Putamen (tissue), 1 donor: ENCODE measurements around the gene HPRT1.
A peak's percentile ranks its signal among the peaks of the same experiment; 100 is the strongest.

Experiments used
- DNase-seq: peaks from one replicate; pipeline ENCODE4 v3.0.0-alpha.2; 2016; ENCODE audit warnings: low spot score

Gene HPRT1

GRCh38 chrX:134476284-134476683 is 16.3 kb downstream of the HPRT1 start:
- no peak for DNase-seq

- no peak for DNase-seq
Measured at GRCh38 chrX:134478374-134478773, 18.4 kb downstream of the HPRT1 start.

DNA sequence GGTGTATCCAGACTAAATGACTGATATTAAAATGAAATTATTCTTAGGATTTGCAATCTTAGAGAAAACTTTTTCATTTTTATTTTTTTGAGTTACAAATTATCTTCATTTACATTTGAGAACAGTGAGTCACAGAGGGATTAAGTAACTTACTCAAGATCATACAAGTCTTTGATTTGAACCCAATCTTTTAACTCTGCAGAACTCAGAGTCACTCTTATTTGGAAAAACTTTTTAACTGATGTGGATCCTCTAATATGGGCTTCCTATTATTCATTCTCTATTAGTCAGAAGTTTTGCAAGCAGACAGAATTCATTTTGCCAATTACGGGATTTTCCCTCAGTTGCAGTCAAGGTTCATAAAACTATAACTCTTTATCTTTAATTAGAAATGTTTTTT is 20.1 kb downstream of the HPRT1 start:
- DNase-seq: no peak

GRCh38 chrX:134481339-134481738 is 21.4 kb downstream of the HPRT1 start:
- no peak for DNase-seq

GRCh38 chrX:134482371-134482770 is 22.4 kb downstream of the HPRT1 start:
- DNase-seq: no peak

DNA sequence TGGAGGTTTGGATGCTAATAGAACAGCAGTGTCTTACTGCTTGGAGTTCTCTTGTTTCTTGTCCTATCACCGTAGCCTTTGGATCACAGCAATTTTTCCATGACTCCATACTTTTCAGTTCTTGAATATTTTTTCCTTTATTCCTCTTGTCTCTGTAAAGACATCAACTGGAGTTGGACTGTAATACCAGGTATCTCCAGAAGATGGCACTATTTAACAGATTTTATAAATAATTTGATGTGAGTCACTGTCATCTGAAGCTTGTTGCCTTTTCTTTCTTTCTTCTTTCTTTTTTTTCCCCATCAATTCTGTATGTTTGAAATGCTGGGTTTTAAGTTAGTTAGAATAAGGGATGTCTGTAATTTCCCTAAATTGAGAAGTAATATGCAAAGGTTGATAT is 24.1 kb downstream of the HPRT1 start:
- DNase-seq: no peak

DNA sequence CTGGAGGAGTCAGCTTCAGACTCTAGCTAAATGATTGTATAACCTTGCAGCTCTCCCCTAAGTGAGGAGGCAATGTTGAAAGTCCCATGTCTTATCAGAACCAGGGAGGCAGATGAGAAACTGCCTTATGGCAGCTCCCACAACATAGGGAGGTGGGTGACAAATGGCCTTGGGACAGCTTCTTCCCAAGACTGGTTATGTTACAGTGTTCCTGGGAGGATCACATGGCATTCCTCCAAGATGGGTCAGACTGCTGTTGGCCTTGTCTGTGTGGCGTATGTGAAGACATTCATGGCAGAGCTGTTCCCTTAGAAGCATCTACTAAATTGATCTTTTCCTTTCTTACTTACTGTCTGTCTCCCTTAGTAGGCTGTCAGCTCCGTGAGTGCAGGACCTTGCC is 42.0 kb downstream of the HPRT1 start:
- DNase-seq: no peak

DNA sequence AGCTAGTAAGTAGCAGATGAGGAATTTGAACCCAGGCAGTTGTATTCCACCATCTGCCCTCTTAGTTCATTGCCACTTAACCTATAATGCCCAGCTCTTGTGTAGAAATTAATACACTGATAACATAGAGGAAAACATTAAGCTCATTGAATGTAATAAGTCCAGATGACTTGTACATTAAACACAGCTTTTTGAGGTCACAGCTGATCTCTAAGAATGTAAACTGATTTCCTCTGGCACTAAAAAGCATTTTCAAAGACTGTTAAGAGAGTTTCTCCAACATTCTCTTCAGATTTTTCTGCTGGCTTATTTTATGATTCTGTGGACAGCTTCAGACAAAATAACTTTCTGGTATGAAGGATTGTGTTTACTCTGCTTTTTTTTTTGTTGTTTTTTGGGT is 42.7 kb downstream of the HPRT1 start:
- DNase-seq: no peak

GRCh38 chrX:134512566-134512965 is 52.6 kb downstream of the HPRT1 start:
- DNase-seq: peak; percentile 2

DNA sequence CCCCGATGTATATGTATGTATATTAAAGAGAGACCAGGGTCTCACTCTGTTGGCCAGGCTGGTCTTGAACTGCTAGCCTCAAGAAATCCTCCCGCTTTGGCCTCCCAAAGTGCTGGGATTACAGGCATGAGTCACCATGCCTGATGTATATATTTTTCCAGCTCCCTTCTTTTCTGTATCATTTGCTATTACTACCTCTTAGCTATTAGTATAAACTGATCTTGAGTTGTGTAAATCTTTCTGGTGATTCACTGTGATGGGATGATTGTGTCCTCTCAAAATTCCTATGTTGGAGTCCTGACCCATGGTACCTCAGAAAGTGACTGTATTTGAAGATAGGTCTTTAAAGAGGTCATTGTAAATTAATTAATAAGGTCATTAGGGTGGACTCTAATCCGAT is 53.1 kb downstream of the HPRT1 start:
- DNase-seq: no peak

DNA sequence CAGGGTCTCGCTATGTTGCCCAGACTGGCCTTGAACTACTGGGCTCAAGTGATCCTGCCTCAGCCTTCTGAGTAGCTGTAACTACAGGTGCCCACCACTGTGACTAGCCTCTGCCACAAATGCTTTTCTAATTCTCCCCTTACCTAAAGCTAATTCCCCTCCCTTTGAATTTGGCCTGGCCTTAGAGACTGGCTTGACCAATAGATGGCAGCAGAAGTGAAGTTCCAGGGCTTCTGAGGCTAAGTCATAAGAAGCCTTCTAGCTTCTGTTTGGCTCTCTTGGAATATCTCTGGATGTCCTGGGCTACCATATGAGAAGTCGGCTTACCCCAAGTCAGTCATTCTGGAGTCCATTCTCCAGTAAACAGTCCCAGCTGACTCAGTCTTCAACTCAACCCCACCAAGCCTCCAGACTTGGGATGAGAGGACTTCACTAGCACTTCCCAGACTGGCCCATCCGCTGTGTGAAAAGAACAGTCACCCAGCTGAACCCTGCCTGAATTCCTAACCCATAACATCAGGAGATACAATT is 61.0 kb downstream of the HPRT1 start:
- no peak for DNase-seq

DNA sequence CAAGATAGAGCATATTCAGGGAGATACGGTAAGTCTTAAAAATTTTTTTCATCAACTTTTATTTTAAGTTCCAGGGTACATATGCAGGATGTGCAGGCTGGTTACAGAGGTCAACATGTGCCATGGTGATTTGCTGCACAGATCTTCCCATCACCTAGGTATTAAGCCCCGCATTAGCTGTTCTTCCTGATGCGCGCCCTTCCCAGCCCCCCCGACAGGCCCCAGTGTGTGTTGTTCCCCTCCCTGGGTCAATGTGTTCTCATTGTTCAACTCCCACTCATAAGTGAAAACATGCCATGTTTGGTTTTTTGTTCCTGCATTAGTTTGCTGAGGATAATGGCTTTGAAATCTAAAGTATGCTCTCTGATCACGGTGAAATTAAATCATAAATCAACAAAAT is 64.2 kb downstream of the HPRT1 start:
- DNase-seq: no peak

DNA sequence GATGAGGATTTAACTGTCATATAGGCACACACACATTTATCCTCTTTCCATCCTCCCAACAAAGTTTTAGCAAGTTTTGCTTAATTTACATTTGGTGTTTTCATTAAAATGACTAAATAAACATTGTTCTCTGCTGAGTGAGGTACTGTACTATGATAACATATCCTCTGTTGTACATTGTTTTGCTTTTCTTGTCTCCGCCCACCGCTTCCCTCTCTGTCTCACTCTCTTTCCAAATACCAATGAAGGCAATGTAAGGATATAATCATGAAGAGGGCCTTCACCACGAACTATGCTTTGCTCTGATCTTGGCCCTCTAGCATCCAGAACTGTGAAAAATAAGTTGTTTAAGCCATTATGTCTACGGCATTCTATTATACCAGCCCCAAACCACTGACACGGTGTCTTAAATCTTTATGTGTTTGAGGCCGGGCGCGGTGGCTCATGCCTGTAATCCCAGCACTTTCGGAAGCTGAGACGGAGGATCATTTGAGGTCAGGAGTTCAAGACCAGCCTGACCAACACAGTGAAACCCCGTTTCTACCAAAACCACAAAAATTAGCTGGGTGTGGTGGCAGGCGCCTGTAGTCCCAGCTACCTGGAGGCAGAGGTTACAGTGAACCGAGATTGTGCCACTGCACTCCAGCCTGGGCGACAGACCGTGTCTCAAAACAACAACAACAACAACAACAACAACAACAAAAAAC is 65.3 kb downstream of the HPRT1 start:
- no peak for DNase-seq

- DNase-seq: no peak
Measured at GRCh38 chrX:134526399-134526798, 66.4 kb downstream of the HPRT1 start.

DNA sequence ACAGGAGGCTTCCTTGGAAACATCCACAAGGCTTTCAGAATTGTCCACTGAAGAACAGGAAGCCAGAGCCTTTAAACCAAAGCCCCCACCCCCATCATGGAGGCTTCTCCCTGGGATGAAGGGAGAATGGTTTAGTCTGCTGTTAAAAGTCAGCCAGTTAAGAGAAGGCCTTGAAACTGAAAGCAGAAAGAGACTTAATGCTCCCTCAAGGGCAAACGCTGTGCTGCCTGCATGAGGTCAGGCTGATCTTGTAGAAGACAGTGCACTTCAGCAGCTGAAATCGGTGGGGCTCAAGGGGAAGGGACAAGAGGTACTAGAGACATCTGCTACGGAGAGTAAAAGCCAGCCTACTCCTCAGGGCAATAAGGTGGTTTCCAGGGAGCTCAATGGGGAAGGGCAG is 69.0 kb downstream of the HPRT1 start:
- DNase-seq: no peak

DNA sequence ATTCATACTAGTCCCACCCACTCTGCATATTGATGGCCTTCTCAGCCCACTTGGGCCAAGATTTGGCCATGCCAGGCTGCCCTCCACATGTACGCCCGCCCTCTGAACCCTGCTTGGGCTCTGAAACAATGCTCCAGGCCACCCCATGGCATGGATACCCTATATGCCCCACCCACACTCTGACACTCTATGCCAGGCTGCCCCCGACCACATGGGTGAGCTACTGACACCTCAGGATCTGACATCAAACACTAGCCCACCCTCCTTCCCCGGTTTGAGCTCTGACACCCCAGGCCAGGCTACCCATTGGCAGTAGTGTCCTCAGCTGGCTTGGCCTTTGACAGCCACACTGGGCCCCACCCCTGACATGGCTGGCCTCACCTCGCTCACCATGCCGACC is 69.5 kb downstream of the HPRT1 start:
- DNase-seq: no peak

DNA sequence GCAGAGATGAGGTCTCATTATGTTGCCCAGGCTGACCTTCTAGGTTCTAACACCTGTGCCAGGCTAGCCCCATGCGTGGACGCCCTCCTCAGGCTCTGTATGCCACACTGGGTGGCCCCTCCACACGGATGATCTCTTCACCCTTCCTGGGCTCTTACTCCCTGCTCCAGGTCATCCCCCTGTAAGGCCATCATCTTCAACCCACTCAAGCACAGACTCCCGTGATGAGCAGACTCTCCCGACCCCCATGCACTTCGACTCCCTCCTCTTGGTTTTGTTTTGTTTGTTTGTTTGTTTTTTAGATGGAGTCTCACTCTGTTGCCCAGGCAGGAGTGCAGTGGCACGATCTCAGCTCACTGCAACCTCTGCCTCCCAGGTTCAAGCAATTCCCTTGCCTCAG is 70.9 kb downstream of the HPRT1 start:
- DNase-seq: no peak

GRCh38 chrX:134533352-134533751 is 73.4 kb downstream of the HPRT1 start:
- no peak for DNase-seq

DNA sequence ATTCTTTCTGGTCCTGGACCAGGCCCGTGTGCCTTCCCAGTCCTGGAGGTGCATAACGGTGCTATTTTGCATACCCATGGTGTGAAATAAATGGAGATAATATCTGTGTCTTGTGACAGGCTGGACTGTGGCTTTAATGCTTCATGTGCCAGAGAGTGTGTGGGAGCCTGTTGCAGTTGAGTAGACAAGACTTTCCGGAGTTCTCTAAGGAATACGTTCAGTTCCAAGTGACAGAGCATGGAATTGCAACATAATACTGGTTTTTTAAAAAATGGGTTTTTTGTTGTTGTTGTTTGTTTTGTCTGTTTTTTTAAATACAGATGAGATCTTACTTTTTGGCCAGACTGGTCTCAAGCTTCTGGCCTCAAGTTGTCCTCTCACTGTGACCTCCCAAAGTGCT is 74.0 kb downstream of the HPRT1 start:
- DNase-seq: no peak

DNA sequence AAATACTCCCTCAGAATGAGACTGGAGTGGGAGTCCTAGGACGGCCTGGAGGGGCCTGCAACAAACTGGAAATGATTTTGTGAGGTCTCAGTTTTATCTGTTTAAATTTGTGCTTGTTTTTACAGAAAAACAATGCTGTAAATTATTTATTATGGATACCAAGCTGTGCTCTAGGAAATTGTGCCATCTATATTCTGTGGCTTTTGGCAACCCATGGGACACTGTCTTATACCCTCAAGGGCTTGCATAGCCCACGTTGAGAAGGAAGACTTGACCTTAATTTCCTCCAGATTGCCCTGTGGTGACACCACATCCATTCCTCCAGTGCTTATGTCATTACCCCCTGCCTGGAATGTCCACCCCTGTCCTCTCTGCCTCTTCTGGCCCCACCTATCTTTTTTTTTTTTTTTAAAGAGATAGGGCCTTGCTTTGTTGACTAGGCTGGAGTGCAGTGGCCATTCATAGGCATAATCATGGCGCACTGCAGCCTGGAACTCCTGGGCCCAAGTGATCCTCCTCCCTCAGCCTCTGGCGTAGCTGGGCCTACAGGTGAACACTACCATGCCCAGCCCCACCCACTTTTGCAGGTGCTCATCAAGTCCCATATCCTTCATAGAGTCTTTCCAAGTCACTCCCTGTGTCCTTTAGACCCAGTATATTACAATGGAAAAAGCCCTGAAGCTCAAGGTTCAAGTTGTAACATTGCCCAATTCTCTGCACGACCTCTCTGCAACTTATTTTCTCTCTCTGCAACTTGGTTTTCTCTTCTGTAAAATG is 77.4 kb downstream of the HPRT1 start:
- DNase-seq: no peak

DNA sequence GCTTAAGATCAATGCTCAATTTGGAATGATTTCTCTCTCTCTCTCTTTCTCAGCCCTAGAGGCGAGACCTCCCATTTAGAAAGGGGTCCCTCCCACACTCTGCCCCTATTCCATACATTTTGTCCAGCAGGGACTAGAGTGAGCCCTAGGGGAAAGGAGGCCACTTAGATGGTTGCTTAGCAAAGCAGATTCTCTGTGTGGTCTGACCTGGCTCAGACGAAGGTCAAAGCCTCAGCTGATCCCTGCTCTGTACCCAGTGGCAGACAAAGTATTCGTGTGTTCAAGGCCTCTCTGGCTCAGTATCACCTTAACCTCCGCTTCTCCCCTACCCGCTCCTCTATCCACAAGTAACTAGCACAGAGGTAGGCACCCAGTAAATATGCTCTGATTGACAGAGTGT is 78.4 kb downstream of the HPRT1 start:
- DNase-seq: no peak

DNA sequence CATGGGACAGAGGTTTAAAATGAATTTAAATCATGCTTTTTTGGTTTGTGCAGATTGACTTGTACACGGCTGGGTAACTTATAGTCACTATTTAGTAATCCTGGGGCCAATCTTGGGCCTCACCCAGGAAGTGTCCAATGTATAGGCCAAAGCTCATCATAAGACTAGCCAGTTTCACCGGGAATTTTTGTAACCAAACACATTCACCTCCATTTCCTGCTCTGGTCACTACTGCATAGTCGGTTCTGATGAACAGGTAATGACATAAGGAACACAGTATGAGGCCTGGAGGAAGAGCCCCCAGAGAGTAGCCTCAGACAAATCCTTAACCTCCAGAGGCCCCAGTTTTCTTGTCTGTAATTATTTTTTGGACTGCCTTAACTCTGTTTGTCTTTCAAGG is 81.9 kb downstream of the HPRT1 start:
- no peak for DNase-seq

- no peak for DNase-seq
Measured at GRCh38 chrX:134542485-134542884, 82.5 kb downstream of the HPRT1 start.

DNA sequence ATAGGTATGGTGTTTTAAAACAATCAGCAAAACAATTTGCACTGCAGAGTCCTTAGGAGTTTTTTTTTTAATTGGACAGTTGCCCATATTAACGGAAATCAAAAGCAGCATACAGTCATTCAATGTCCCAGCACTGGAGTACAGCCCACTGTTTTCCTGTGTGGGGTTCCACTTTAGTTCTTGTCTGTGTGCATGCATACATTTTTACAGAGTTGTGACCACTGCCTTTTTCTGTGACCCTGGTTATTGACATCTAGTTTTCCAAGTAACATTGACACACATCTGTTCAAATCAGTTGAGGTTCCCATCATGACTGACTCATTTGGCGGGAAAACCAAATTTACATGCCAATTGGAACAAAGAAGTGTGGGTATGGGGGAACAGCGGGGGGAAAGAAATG is 83.3 kb downstream of the HPRT1 start:
- no peak for DNase-seq
